Activated T-helper 17 cell treated with anti-CD3 and anti-CD28 coated beads, Interleukin-2, amount 50 U/mL, for 72 hours (primary cell): ENCODE data around the gene BAIAP2L1. TPM values are rescaled to one million over a fixed set of nuclear protein-coding genes. Genes with fewer than 3 reads are reported as not detected.

Experiments used
- ATAC-seq: fragments of 150-1000 bp; cut with Tn5 transposase; replicated peaks from 2 replicates; pipeline ENCODE4 v1.10.0; 2021; ENCODE audit warnings: mild to moderate bottlenecking, moderate library complexity
- H3K27ac Mint-ChIP-seq: one replicate; pipeline ENCODE4 v1.8.0; 2022; ENCODE audit warnings: mixed read lengths
- H3K27me3 Mint-ChIP-seq: one replicate; pipeline ENCODE4 v1.8.0; 2022; ENCODE audit warnings: mixed read lengths
- H3K36me3 Mint-ChIP-seq: one replicate; pipeline ENCODE4 v1.8.0; 2022; ENCODE audit warnings: low read depth, mild to moderate bottlenecking, mixed read lengths
- H3K4me1 Mint-ChIP-seq: one replicate; pipeline ENCODE4 v1.8.0; 2022; ENCODE audit warnings: mixed read lengths
- H3K4me3 Mint-ChIP-seq: one replicate; pipeline ENCODE4 v1.8.0; 2022; ENCODE audit warnings: mild to moderate bottlenecking, mixed read lengths
- H3K9me3 Mint-ChIP-seq: one replicate; pipeline ENCODE4 v1.8.0; 2022; ENCODE audit warnings: mixed read lengths
- total RNA-seq, 2 donors: library from RNA; stranded (reverse); gene quantifications; one replicate each; pipeline ENCODE4 v1.2.3, GENCODE V29; 2022

The BAIAP2L1 gene
- total RNA-seq, 2 donors from 2014 or later, result 1.2 to 6.0 TPM

DNA sequence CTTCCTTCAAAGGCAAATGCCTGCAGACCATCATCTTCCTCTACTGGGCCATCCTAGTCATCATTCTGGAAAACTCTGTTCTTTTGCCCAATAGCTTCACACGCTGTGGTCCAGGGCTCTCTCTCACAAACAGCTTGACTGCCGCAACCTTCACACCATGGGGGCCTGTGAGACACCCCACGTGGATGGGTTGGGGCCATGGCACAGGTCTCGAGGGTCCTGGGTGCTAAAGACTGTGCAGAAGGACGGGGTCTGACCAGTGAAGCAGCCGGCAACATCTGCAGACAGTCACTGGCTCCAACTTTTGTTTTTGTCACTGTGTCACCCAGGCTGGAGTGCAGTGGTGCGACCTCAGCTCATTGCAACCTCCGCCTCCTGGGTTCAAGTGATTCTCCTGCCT lies 91.3 kb downstream of the BAIAP2L1 start:
- Mint-ChIP-seq H3K27me3 (no peaks in the 10 kb centered on the region), H3K4me3 (no peak overlapping the region), H3K9me3 (no peaks in the 10 kb centered on the region), H3K36me3 (no peaks in the 10 kb centered on the region), H3K4me1 (no peaks in the 10 kb centered on the region), H3K27ac (no peak overlapping the region)
- no peak for ATAC-seq

DNA sequence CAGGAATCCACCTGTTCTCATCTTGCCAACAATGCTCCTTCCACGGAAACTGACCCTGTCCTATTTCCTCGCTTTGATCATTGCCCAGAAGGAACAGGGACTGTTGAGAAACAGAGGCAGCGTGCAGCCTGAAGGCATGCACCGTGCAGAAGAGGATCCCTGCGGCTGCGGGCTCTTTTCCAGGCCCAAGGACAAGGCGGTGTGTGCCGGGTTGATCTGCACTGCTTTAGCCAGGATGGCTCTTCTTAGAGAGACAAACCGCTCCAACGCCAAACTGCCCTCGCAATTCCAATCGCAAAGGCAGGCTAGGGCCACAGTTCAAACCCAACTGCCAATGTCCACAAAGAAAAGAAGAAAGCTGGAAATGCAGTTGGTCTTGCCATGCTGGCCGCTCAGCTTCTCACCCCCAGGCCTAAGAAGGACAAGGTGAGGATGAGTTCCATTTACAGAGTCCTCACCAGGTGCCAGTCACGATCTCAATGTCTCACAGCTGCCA lies 92.9 kb downstream of the BAIAP2L1 start:
- H3K4me3 Mint-ChIP-seq, result no peak overlapping the region
- no peaks in the 10 kb centered on the region for H3K4me1 Mint-ChIP-seq
- H3K27ac Mint-ChIP-seq, result no peak overlapping the region
- no peaks in the 10 kb centered on the region for H3K9me3 Mint-ChIP-seq
- no peak for ATAC-seq
- H3K36me3 Mint-ChIP-seq, result no peaks in the 10 kb centered on the region
- H3K27me3 Mint-ChIP-seq, result no peaks in the 10 kb centered on the region

DNA sequence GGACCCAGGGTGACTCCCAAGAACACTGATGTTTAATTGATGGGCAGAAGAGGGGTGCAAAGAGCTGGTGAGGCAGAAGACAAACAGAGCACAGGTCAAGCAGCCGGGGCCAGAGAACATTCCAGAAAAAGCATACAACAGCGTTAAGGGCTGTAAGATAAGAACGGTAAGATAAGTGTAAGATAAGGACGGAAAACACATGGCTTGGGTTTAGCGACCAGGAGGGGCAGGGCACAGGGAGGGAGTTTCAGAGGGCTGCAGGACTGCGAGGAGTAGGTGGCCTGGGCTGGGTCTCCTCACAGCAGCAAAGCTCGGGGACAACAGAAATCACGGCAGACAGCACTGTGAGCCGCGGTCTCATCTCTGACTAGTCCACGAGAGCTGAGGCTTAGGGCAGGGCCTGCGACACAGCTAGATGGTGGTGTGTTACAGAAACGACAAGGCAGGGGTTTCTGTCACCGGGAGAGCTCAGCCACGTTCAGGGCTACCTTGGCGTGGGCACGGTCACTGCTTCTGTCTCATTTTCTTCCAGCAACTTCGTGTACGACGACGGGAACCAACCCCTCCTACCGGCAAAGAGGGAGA lies 94.8 kb downstream of the BAIAP2L1 start:
- Mint-ChIP-seq H3K4me1 (no peaks in the 10 kb centered on the region), H3K36me3 (no peaks in the 10 kb centered on the region), H3K27ac (no peak overlapping the region), H3K4me3 (no peak overlapping the region), H3K9me3 (no peaks in the 10 kb centered on the region), H3K27me3 (no peaks in the 10 kb centered on the region)
- ATAC-seq, result no peak

DNA sequence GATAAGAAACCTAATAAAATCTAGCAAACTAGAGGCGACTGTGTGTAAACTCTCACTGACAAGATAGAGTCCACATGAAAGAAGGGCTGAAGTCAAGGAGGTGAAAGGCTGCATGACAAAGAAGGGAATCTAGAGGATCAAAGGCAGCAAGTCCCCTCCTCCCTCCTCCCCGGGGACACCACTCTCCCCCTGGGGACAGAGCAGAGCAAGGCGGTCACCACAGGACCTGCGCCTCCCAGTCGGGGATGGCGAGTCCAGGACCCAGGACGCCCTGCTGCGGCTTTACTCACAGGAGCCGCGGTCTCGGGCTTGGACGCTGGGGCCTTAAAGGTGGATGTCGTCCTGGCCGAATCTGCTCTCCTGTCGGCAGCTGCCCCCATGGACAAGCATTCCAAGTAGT lies 97.0 kb downstream of the BAIAP2L1 start:
- Mint-ChIP-seq H3K27ac (no peak overlapping the region), H3K27me3 (no peaks in the 10 kb centered on the region), H3K4me1 (no peaks in the 10 kb centered on the region), H3K9me3 (no peaks in the 10 kb centered on the region), H3K4me3 (no peak overlapping the region), H3K36me3 (no peaks in the 10 kb centered on the region)
- ATAC-seq, result no peak

DNA sequence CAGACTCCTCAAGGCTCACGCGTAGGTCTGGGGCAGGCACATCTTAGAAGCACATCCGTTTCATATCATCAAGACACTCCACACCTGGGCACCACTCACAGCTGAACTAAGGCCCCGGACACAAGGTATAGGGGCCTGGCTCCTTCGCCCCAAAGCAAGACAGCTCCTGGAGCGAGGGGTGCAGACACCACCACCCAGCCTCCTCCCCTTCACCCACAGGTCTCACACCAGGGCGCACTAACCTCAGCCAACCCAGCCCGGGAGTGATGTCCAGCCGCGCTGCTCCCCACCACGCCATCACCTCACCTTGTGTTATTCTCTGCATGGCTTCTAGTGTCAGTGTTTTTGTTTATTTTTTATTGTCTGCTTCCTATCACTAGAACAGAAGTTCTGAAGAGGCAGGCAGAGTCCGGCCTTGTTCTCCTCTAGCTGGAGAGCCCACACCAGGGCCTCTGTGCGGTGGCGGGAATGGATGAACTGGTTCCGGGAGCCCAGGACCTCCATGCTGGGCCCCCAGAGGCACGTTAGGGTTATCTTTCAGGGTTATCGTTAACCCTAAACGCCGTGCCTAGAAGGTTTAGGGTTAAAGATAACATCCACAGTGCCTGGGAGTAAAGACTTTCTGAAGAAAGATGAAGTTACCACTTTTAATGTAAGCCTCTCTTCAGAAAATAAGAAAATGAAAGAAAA lies 97.6 kb downstream of the BAIAP2L1 start:
- Mint-ChIP-seq H3K4me1 (no peaks in the 10 kb centered on the region), H3K36me3 (no peaks in the 10 kb centered on the region), H3K4me3 (no peak overlapping the region), H3K27me3 (no peaks in the 10 kb centered on the region), H3K27ac (no peak overlapping the region), H3K9me3 (no peaks in the 10 kb centered on the region)
- no peak for ATAC-seq

DNA sequence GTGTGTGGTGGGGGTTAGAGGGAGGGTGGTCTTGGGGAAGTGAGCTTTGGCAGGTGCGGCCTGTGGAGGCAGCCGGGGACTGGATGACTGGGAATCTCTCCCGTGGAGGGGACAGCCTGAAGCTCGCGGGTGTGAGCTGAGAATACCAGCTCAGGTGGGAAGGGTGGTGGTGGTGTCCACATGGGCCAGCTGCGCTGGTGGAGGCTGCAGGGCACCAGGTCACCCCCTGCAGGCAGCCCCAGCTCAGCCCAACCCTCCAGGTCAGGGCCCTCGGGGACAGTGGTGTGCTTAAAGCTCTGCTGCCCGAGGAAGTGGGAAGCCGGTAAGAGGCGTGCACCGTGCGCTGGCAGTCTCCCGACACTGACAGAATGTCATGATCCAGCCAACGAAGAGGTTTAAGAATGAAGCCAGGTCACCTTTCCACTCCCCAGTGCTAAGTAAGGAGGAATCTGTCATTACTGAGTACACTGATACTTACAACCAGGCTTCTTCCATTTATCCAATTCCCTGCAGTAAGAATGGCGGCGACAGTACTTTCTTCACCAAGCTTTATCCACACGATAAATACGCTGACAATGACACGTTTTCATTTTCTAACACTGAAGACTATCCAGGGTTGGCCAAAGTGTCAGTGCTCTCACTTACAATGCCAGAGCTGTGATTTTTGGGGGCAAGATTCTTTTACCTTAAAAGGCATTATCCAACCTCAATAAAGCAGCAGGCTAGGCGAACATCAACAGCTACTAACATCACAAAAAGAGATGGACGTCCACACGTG lies 99.0 kb downstream of the BAIAP2L1 start:
- no peaks in the 10 kb centered on the region for H3K36me3 Mint-ChIP-seq
- H3K9me3 Mint-ChIP-seq, result no peaks in the 10 kb centered on the region
- no peaks in the 10 kb centered on the region for H3K27me3 Mint-ChIP-seq
- no peak overlapping the region for H3K27ac Mint-ChIP-seq
- H3K4me3 Mint-ChIP-seq, result no peak overlapping the region
- H3K4me1 Mint-ChIP-seq, result no peaks in the 10 kb centered on the region
- no peak for ATAC-seq

DNA sequence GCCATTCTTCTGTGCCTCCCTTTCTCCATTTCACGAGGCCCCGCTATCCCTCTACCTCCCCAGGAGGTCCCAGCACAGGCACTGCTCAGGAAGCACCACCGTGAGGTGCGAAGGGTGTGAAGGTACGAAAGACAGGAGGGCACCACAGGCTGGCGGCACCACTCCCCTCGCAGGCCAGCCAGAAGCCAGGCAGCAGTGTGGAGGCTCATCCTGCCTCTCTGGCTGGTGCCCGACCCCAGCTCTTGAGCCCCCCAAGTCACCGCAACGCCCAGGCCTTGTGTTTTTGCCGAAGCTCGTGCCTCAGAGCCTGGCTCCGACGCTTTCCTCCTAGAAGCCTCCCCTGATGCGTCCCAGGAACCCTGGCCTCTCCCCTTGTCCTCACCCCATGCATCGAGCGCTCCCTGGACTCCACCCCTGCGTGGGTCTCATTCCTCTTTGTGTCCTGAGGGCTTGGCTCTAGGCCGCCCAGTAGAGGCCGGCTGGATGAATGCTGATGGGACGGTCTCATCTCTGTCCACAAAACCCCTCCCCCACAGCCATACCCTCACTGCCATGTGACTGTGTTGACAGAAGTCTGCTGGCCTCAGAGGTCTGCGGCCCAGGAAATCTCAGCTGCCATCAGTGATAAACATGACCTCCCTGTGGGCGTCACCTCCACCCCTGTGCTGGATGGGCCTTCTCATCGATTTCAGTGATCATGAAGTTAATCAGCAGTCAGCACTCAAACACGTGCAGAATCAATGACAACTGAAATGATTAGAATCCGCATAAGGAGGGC lies 100.1 kb downstream of the BAIAP2L1 start:
- H3K4me3 Mint-ChIP-seq, result no peak overlapping the region
- H3K36me3 Mint-ChIP-seq, result no peaks in the 10 kb centered on the region
- no peaks in the 10 kb centered on the region for H3K9me3 Mint-ChIP-seq
- no peak overlapping the region for H3K27ac Mint-ChIP-seq
- H3K27me3 Mint-ChIP-seq, result no peaks in the 10 kb centered on the region
- no peaks in the 10 kb centered on the region for H3K4me1 Mint-ChIP-seq
- no peak for ATAC-seq

DNA sequence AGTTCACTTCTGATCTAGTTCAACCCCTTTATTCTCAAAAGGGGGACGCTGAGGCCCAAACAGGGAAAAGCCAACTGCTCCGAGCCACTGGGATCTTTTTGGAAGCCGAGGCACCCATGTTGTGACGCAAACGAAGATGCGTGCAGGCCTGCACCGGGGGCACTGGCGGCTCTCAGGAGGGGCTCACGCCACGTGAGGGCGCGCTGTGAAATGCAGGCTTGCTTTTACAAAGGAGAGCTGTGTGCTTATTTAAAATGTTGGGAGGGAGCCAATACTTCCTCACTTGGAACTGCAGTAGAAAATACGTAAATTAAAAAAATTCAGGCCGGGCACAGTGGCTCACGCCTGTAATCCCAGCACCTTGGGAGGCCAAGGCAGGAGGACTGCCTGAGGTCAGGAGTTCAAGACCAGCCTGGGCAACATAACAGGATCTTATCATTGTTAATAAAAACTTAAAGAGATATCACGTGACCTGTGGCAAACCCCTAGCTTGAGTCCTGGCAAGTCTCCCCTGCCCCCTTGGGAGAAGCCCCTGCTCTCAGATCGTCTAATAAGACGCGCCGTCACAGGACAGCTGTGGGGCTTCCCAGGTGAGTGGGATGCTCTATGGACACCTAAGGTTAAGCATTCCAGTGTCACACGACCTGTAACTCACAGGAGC lies 103.1 kb downstream of the BAIAP2L1 start:
- no peak overlapping the region for H3K27ac Mint-ChIP-seq
- H3K4me1 Mint-ChIP-seq, result no peaks in the 10 kb centered on the region
- no peaks in the 10 kb centered on the region for H3K9me3 Mint-ChIP-seq
- peaks cover 7% of the 10 kb centered on the region for H3K36me3 Mint-ChIP-seq
- H3K4me3 Mint-ChIP-seq, result no peak overlapping the region
- H3K27me3 Mint-ChIP-seq, result no peaks in the 10 kb centered on the region
- ATAC-seq, result no peak

DNA sequence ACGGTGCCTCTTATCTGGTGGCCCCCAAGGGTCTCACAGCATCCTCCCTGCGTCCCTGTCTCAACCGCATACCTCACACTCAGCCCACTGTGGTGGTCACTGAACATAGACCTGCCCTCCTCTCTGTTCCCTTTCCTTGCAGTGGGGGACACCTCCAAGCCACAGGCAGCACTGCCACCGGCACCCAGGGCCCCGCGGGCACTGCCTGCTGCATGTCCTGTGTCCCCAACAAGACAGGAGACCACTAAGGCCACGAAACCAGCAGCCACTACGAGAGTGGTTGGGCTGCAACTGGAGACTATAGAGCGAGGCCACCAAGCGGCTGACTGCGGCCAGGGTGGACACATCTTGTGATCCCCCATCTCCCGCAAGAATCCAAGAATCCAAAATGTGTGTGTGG lies 104.1 kb downstream of the BAIAP2L1 start:
- Mint-ChIP-seq H3K9me3 (no peaks in the 10 kb centered on the region), H3K27ac (no peak overlapping the region), H3K4me1 (no peaks in the 10 kb centered on the region), H3K4me3 (no peak overlapping the region), H3K27me3 (no peaks in the 10 kb centered on the region), H3K36me3 (peaks cover 15% of the 10 kb centered on the region)
- no peak for ATAC-seq

DNA sequence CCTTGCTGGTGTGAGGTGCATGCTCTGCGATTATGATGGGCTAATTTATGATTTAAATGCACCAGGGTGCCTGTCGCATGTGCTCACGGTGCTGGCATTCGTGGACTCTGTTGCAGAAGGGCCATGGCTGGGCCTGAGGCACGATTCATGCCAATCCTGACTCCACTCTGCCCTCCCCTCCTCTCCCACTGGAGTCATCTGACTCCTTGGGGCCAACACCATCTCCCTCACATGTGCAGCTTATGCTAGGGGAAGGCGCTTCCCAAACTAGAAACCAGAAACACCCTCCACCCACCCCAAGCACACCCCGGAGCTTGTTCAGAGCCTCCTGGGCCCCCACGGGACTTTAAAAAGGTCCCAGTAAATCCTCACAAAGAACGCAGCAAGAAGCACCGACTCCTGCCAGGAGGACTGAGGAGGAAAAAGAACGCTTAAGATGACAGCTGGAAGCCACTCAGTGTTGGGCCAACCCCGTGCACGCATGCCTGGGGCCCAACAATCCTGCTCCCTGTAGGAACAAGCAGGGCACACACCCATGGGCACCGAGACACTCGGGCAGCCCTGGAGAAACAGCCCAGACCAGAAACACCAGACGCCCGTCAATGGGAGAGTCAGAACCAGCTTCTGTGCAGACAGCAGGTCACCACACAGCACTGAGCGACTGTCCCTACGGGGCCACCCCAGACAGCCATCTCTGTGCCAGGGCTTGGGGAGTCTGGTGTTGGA lies 105.3 kb downstream of the BAIAP2L1 start:
- Mint-ChIP-seq H3K4me1 (no peaks in the 10 kb centered on the region), H3K9me3 (no peaks in the 10 kb centered on the region), H3K36me3 (peaks cover 15% of the 10 kb centered on the region), H3K27ac (no peak overlapping the region), H3K4me3 (no peak overlapping the region), H3K27me3 (no peaks in the 10 kb centered on the region)
- no peak for ATAC-seq

DNA sequence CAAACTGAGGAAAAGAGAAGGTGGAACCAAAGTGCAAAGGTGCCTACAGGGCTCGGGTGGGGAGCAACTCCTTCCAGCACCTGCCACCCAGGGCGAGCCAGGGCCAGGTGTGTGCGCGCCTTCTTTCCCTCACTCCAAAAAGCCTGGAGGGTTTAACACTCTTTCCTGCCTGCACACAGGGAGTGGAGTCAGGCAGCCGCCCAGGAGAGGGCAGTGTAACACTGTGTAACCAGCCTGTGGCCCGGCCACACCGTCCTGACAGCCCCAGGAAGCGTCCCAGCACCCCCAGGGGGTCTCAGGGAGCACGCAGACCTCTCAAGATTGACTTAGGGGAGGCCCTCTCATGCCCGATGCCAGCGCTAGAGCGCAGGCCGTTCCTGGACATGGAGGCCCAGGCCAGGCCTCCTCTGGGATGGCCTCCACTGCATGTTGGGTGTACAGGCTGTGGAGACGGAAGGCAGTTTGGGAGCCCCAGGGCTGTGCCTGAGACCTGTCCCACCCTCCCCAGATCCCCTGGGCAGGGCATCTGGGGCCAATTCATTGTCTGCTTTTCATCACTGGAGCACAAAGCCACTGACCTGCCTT lies 106.0 kb downstream of the BAIAP2L1 start:
- no peaks in the 10 kb centered on the region for H3K27me3 Mint-ChIP-seq
- H3K4me1 Mint-ChIP-seq, result no peaks in the 10 kb centered on the region
- peak; percentile 59 for ATAC-seq
- H3K4me3 Mint-ChIP-seq, result no peak overlapping the region
- peaks cover 15% of the 10 kb centered on the region for H3K36me3 Mint-ChIP-seq
- H3K9me3 Mint-ChIP-seq, result no peaks in the 10 kb centered on the region
- no peak overlapping the region for H3K27ac Mint-ChIP-seq

DNA sequence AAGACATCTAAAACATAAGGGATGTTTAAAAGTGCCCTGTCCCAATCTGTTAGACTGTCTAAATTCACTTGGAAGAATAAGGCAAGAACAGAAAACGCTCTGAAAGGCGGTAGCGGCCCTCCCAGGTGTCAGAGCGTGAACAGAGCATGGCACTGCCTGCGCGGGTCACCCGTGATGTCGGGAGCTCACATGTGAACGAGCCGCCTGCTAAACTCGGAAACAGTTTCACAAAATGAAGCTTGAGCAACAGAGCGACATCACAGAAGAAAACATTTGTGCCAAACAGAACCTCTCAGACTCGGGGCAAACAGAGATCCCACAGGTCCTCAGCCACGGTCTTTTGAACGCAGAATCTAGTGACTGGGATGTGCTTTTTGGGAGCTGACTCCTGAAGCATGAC lies 106.6 kb downstream of the BAIAP2L1 start:
- ATAC-seq, result no peak
- Mint-ChIP-seq H3K4me1 (no peaks in the 10 kb centered on the region), H3K27ac (no peak overlapping the region), H3K9me3 (no peaks in the 10 kb centered on the region), H3K27me3 (no peaks in the 10 kb centered on the region), H3K4me3 (no peak overlapping the region), H3K36me3 (peaks cover 15% of the 10 kb centered on the region)

DNA sequence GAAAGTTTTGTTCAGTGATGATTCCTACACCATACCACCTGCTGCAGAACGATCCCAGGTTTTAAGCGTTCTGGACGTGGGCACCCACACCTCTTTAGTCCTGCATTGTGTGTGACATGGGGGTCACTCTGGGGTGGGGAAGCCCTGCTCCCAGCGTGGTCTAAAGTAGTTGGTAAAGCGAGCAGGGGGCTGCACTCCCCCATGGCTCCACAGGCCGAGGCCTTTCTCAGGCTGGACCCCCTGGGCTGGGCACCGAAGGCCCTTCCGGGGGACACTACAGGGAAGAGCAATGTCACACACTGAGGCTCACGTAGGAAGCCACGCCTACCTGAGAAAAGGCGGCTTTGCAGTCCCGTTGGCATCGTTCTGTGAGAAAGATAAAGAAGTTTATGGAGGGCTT lies 107.1 kb downstream of the BAIAP2L1 start:
- Mint-ChIP-seq H3K27me3 (no peaks in the 10 kb centered on the region), H3K4me3 (no peak overlapping the region), H3K4me1 (no peaks in the 10 kb centered on the region), H3K27ac (no peak overlapping the region), H3K36me3 (peaks cover 15% of the 10 kb centered on the region), H3K9me3 (no peaks in the 10 kb centered on the region)
- ATAC-seq, result no peak
